H9 (cell line): Measurements from ENCODE around the gene NCAPH2. TPM values are rescaled to one million over a fixed set of nuclear protein-coding genes. Genes with fewer than 3 reads are reported as not detected.

ENCODE experiments used
- DNase-seq: peaks from one replicate; pipeline ENCODE4 v3.0.0-alpha.2; 2017
- H2AFZ ChIP-seq: one replicate; pipeline ENCODE4 v1.6.1; 2013; ENCODE audit warnings: mild to moderate bottlenecking, low read length, control low read depth, moderate library complexity
- H2AK5ac ChIP-seq: 2 replicates; pipeline ENCODE4 v1.6.1; 2013; ENCODE audit warnings: low read length, control low read depth, mixed read lengths; ENCODE audit not compliant: insufficient read length
- H2BK120ac ChIP-seq: one replicate; pipeline ENCODE4 v1.6.1; 2013; ENCODE audit warnings: low read depth, mild to moderate bottlenecking, low read length, control low read depth, inconsistent platforms; ENCODE audit not compliant: poor library complexity, severe bottlenecking
- H2BK12ac ChIP-seq: 2 replicates; pipeline ENCODE4 v1.6.1; 2013; ENCODE audit warnings: low read length, control low read depth, mixed read lengths, low read depth; ENCODE audit not compliant: insufficient read length
- H2BK15ac ChIP-seq: 2 replicates; pipeline ENCODE4 v1.6.1; 2013; ENCODE audit warnings: low read depth, low read length, control low read depth
- H2BK20ac ChIP-seq: one replicate; pipeline ENCODE4 v1.6.1; 2013; ENCODE audit warnings: low read depth, mild to moderate bottlenecking, low read length, control low read depth, inconsistent platforms; ENCODE audit not compliant: poor library complexity, severe bottlenecking
- H2BK5ac ChIP-seq: 2 replicates; pipeline ENCODE4 v1.6.1; 2013; ENCODE audit warnings: low read length, control low read depth, mixed read lengths; ENCODE audit not compliant: insufficient read length
- H3K14ac ChIP-seq: 2 replicates; pipeline ENCODE4 v1.6.1; 2013; ENCODE audit warnings: low read length, control low read depth; ENCODE audit not compliant: insufficient read depth
- H3K18ac ChIP-seq: 2 replicates; pipeline ENCODE4 v1.6.1; 2013; ENCODE audit warnings: low read depth, mild to moderate bottlenecking, mixed read lengths, low read length, control low read depth; ENCODE audit not compliant: insufficient read length
- H3K23ac ChIP-seq: 2 replicates; pipeline ENCODE4 v1.6.1; 2013; ENCODE audit warnings: low read length, control low read depth, mixed read lengths, low read depth; ENCODE audit not compliant: insufficient read length
- H3K23me2 ChIP-seq: 2 replicates; pipeline ENCODE4 v1.6.1; 2013; ENCODE audit warnings: low read depth, mild to moderate bottlenecking, mixed read lengths, low read length, control low read depth; ENCODE audit not compliant: insufficient read length, poor library complexity, severe bottlenecking
- H3K27ac ChIP-seq: 2 replicates; pipeline ENCODE4 v1.5.1; 2013; ENCODE audit warnings: low read length, control low read depth, mixed read lengths, low read depth; ENCODE audit not compliant: insufficient read length
- H3K27me3 ChIP-seq: 2 replicates; pipeline ENCODE4 v1.6.1; 2013; ENCODE audit warnings: low read length, control low read depth, inconsistent platforms; ENCODE audit not compliant: insufficient read depth
- H3K4ac ChIP-seq: 2 replicates; pipeline ENCODE4 v1.6.1; 2013; ENCODE audit warnings: low read depth, mild to moderate bottlenecking, control low read depth, inconsistent platforms, low read length, moderate library complexity
- H3K4me1 ChIP-seq: 2 replicates; pipeline ENCODE4 v1.6.1; 2013; ENCODE audit warnings: low read length, control low read depth, inconsistent platforms; ENCODE audit not compliant: insufficient read depth
- H3K4me2 ChIP-seq: 2 replicates; pipeline ENCODE4 v1.6.1; 2013; ENCODE audit warnings: low read length, control low read depth, mixed read lengths; ENCODE audit not compliant: insufficient read length, insufficient read depth
- H3K56ac ChIP-seq: 2 replicates; pipeline ENCODE4 v1.6.1; 2013; ENCODE audit warnings: low read depth, mild to moderate bottlenecking, mixed read lengths, low read length, control low read depth; ENCODE audit not compliant: insufficient read length
- H3K79me1 ChIP-seq: 2 replicates; pipeline ENCODE4 v1.6.1; 2013; ENCODE audit warnings: low read depth, mild to moderate bottlenecking, moderate library complexity, low read length, control low read depth, inconsistent platforms; ENCODE audit not compliant: insufficient read depth, poor library complexity, severe bottlenecking
- H3K79me2 ChIP-seq: 2 replicates; pipeline ENCODE4 v1.6.1; 2013; ENCODE audit warnings: low read length, control low read depth, inconsistent platforms; ENCODE audit not compliant: insufficient read depth
- H3K9ac ChIP-seq: 2 replicates; pipeline ENCODE4 v1.6.1; 2013; ENCODE audit warnings: low read length, control low read depth, mixed read lengths; ENCODE audit not compliant: insufficient read length; ENCODE audit errors: extremely low read depth
- H3K9me3 ChIP-seq: one replicate; pipeline ENCODE4 v1.6.1; 2013; ENCODE audit warnings: low read depth, low read length, inconsistent platforms; ENCODE audit not compliant: control insufficient read depth
- H3T11ph ChIP-seq: one replicate; pipeline ENCODE4 v1.6.1; 2013; ENCODE audit warnings: mild to moderate bottlenecking, low read length, control low read depth, inconsistent platforms
- H4K20me1 ChIP-seq: one replicate; pipeline ENCODE4 v1.6.1; 2013; ENCODE audit not compliant: control insufficient read depth, insufficient read length, insufficient read depth
- H4K5ac ChIP-seq: 2 replicates; pipeline ENCODE4 v1.6.1; 2013; ENCODE audit warnings: low read depth, mild to moderate bottlenecking, mixed read lengths, low read length, control low read depth; ENCODE audit not compliant: insufficient read length
- H4K8ac ChIP-seq: replicated peaks from 2 replicates; pipeline ENCODE4 v1.6.1; 2013; ENCODE audit warnings: low read length, control low read depth, mixed read lengths, low read depth; ENCODE audit not compliant: insufficient read length
- H4K91ac ChIP-seq: 2 replicates; pipeline ENCODE4 v1.6.1; 2013; ENCODE audit warnings: low read depth, mild to moderate bottlenecking, moderate library complexity, mixed read lengths, low read length, control low read depth; ENCODE audit not compliant: insufficient read length
- H3K27ac Mint-ChIP-seq, 3 experiments: 2 replicates in 2 of 3; 3 replicates in 1 of 3; pipeline ENCODE4 v1.8.0; 2020 to 2021; ENCODE audit warnings: mixed read lengths in 3 of 3, mild to moderate bottlenecking in 1 of 3, moderate library complexity in 1 of 3
- H3K27me3 Mint-ChIP-seq: 2 replicates; pipeline ENCODE4 v1.8.0; 2021; ENCODE audit warnings: low read depth, mild to moderate bottlenecking, moderate library complexity, mixed read lengths
- H3K36me3 Mint-ChIP-seq, 3 experiments: 2 replicates in 2 of 3; 3 replicates in 1 of 3; pipeline ENCODE4 v1.8.0; 2020 to 2021; ENCODE audit warnings: low read depth in 3 of 3, mixed read lengths in 3 of 3; ENCODE audit not compliant: insufficient read depth in 1 of 3
- H3K4me1 Mint-ChIP-seq, 2 experiments: 2 replicates each; pipeline ENCODE4 v1.8.0; 2020; ENCODE audit warnings: mixed read lengths in 2 of 2
- H3K4me3 Mint-ChIP-seq, 2 experiments: 2 replicates in 1 of 2; 3 replicates in 1 of 2; pipeline ENCODE4 v1.8.0; 2020 to 2021; ENCODE audit warnings: mild to moderate bottlenecking in 2 of 2, mixed read lengths in 2 of 2, moderate library complexity in 1 of 2
- H3K9me3 Mint-ChIP-seq, 2 experiments: 2 replicates in 1 of 2; 3 replicates in 1 of 2; pipeline ENCODE4 v1.8.0; 2020; ENCODE audit warnings: mild to moderate bottlenecking in 2 of 2, mixed read lengths in 2 of 2, moderate library complexity in 1 of 2
- WGBS: extraction: QIAGEN DNeasy Blood & Tissue Kit; methylation state at CpG from one replicate; pipeline ENCODE4 v1.1.7; 2013; ENCODE audit warnings: missing lambda C conversion rate, low lambda C conversion rate, mixed read lengths; ENCODE audit not compliant: insufficient read length; ENCODE audit errors: extremely low coverage; 5-methylcytosine and 5-hydroxymethylcytosine counted together
- total RNA-seq: library from RNA; stranded (reverse); gene quantifications from 2 replicates; pipeline ENCODE4 v1.2.1, GENCODE V29; 2021
- TF ChIP-seq, protein P1 (sequence below): fragments of 200-600 bp; sonication (generic); conservative IDR thresholded peaks from 3 replicates; pipeline ENCODE4 v1.8.0; 2021; ENCODE audit warnings: antibody characterized with exemption, mild to moderate bottlenecking

The NCAPH2 gene
- total RNA-seq, 1 experiment from 2014 or later, result 76.2 TPM

GRCh38 chr22:50530877-50531545 lies 23.0 kb downstream of the NCAPH2 start:
- H3K27me3 ChIP-seq, result peaks cover 37% of the 10 kb centered on the region; the same call in 1 of the 2 replicates
- DNase-seq, result peak; percentile 84
- no peak overlapping the region for H3K14ac ChIP-seq
- H2BK20ac ChIP-seq, result no peak overlapping the region
- peaks cover 75% of the 10 kb centered on the region for H3K27me3 Mint-ChIP-seq
- H2AFZ ChIP-seq, result no peak overlapping the region
- H2BK5ac ChIP-seq, result no peak overlapping the region
- H3K23me2 ChIP-seq, result peaks cover 18% of the 10 kb centered on the region
- H3K4me2 ChIP-seq, result peak overlapping the region; percentile 34
- no peak overlapping the region for H4K91ac ChIP-seq
- H3K4me1 ChIP-seq, result no peaks in the 10 kb centered on the region
- H2BK15ac ChIP-seq, result no peak overlapping the region
- H2AK5ac ChIP-seq, result no peak overlapping the region
- no peaks in the 10 kb centered on the region for H3K9me3 ChIP-seq
- no peaks in the 10 kb centered on the region for H3K79me1 ChIP-seq
- H3K56ac ChIP-seq, result no peak overlapping the region
- H4K20me1 ChIP-seq, result no peaks in the 10 kb centered on the region
- no peak overlapping the region for H3K9ac ChIP-seq
- H3K4me3 Mint-ChIP-seq, result peak overlapping the region; percentile 56 to 80
- TF ChIP-seq, protein P1, sequence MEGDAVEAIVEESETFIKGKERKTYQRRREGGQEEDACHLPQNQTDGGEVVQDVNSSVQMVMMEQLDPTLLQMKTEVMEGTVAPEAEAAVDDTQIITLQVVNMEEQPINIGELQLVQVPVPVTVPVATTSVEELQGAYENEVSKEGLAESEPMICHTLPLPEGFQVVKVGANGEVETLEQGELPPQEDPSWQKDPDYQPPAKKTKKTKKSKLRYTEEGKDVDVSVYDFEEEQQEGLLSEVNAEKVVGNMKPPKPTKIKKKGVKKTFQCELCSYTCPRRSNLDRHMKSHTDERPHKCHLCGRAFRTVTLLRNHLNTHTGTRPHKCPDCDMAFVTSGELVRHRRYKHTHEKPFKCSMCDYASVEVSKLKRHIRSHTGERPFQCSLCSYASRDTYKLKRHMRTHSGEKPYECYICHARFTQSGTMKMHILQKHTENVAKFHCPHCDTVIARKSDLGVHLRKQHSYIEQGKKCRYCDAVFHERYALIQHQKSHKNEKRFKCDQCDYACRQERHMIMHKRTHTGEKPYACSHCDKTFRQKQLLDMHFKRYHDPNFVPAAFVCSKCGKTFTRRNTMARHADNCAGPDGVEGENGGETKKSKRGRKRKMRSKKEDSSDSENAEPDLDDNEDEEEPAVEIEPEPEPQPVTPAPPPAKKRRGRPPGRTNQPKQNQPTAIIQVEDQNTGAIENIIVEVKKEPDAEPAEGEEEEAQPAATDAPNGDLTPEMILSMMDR, result no peak
- no peaks in the 10 kb centered on the region; a peak in 1 of 5 replicates for H3K9me3 Mint-ChIP-seq
- no peak overlapping the region for H3K4ac ChIP-seq
- no peak overlapping the region for H3K27ac ChIP-seq
- no peak overlapping the region for H3K27ac Mint-ChIP-seq
- H2BK120ac ChIP-seq, result no peak overlapping the region
- H4K5ac ChIP-seq, result no peak overlapping the region
- peaks cover 15 to 20% of the 10 kb centered on the region in 2 experiments for H3K4me1 Mint-ChIP-seq
- peak overlapping the region; percentile 27 for H3K18ac ChIP-seq
- H2BK12ac ChIP-seq, result no peak overlapping the region
- H3K23ac ChIP-seq, result no peak overlapping the region
- H4K8ac ChIP-seq, result no peak overlapping the region
- no peak overlapping the region for H3T11ph ChIP-seq
- no peaks in the 10 kb centered on the region; a peak in 1 of 7 replicates for H3K36me3 Mint-ChIP-seq
- WGBS, result no CpG with 5 or more reads among the region's 53 CpGs
- H3K79me2 ChIP-seq, result no peaks in the 10 kb centered on the region
